ENCODE data around the gene SPRR5. TPM values are rescaled to one million over a fixed set of nuclear protein-coding genes. Genes with fewer than 3 reads are reported as not detected.

SPRR5 gene
- total and polyA plus RNA-seq, 2 of the 8 experiments (the other 6 are each of a cell fraction or from before 2014, with no cell fraction given): not detected

- Histone ChIP-seq H2AK5ac (ENCODE audit: low read depth, low read length) (no peak overlapping the region), H3K79me2 (ENCODE audit: control insufficient read depth in 1 of 2, insufficient read depth in 2 of 2, low read length in 2 of 2) (no peaks in the 10 kb centered on the region), H3K9ac (replicated peaks in 1 of 4; ENCODE audit: extremely low read depth in 1 of 4, low read depth in 3 of 4, low read length in 3 of 4) (no peak overlapping the region), H3K18ac (ENCODE audit: extremely low read depth, low read length) (no peak overlapping the region), H2BK120ac (replicated peaks; ENCODE audit: low read depth, low read length) (no peak overlapping the region), H2BK5ac (ENCODE audit: low read depth, low read length) (no peak overlapping the region), H2BK20ac (ENCODE audit: low read length) (no peak overlapping the region), H4K20me1 (replicated peaks in 1 of 2; ENCODE audit: control insufficient read depth in 1 of 2, insufficient read depth in 2 of 2, low read length in 2 of 2) (no peaks in the 10 kb centered on the region), H2BK12ac (ENCODE audit: low read depth, low read length) (no peak overlapping the region), H3K14ac (ENCODE audit: insufficient read length) (no peak overlapping the region), H3K23me2 (ENCODE audit: low read depth, low read length) (no peaks in the 10 kb centered on the region; the same call in 1 of the 2 replicates), H2BK15ac (ENCODE audit: low read length) (no peak overlapping the region), H3K36me3 (ENCODE audit: control insufficient read depth in 2 of 4, insufficient read depth in 4 of 4, low read length in 3 of 4) (no peaks in the 10 kb centered on the region), H3K23ac (ENCODE audit: insufficient read length) (no peak overlapping the region), H3K56ac (replicated peaks; ENCODE audit: insufficient read length, low read depth, low read length) (no peak overlapping the region), H3K4ac (replicated peaks; ENCODE audit: insufficient read length, low read depth, low read length) (no peak overlapping the region), H3K4me2 (ENCODE audit: insufficient read depth in 1 of 2, low read depth in 2 of 2, low read length in 2 of 2) (no peak overlapping the region), H4K8ac (ENCODE audit: extremely low read depth, insufficient read depth, low read length) (no peak overlapping the region), H3K4me3 (ENCODE audit: extremely low read depth in 1 of 4, insufficient read depth in 2 of 4, low read depth in 3 of 4, low read length in 4 of 4) (no peak overlapping the region), H3K9me3 (ENCODE audit: insufficient read depth in 2 of 2, low read depth in 1 of 2, low read length in 1 of 2) (no peaks in the 10 kb centered on the region; a peak in 1 of 4 replicates), H3K4me1 (replicated peaks in 1 of 4; ENCODE audit: control insufficient read depth in 3 of 4, insufficient read depth in 4 of 4, low read length in 3 of 4) (no peaks in the 10 kb centered on the region), H3K79me1 (ENCODE audit: low read depth, low read length) (no peaks in the 10 kb centered on the region), H3K27ac (ENCODE audit: low read depth, low read length) (no peak overlapping the region), H3K27me3 (replicated peaks in 1 of 4; ENCODE audit: control insufficient read depth in 3 of 4, extremely low read depth in 1 of 4, insufficient read depth in 3 of 4, low read length in 3 of 4) (no peaks in the 10 kb centered on the region), H4K5ac (ENCODE audit: insufficient read length, low read depth, low read length) (no peak overlapping the region), H2AFZ (ENCODE audit: low read length) (no peak overlapping the region; the same call in 1 of the 2 replicates), H4K91ac (replicated peaks; ENCODE audit: insufficient read length, low read length) (no peak overlapping the region)
- 80% methylated on average over 4 of the region's 4 CpGs; no CpG with 5 or more reads in 1 of the 2 experiments for WGBS, 2 experiments (ENCODE audit: extremely low coverage in 1 of 2, insufficient coverage in 1 of 2, insufficient read length in 1 of 2, insufficient replicate concordance in 2 of 2, low coverage in 1 of 2, low lambda C conversion rate in 2 of 2, missing lambda C conversion rate in 1 of 2)
- POLR2A ChIA-PET (ENCODE audit: partially characterized antibody): no interaction called here
- CTCF ChIA-PET (ENCODE audit: partially characterized antibody): interaction anchor here (1.8 kb wide), 1 partner anchor 209 kb away, joined by 6 read pairs; no protein-coding TSS in a partner anchor
- TF ChIP-seq CHD1 (IDR thresholded peaks at IDR 0.05; ENCODE audit: low read depth, low read length): no peak
- TF ChIP-seq ASH2L (IDR thresholded peaks at IDR 0.05; ENCODE audit: low read length): no peak
- no peak for TF ChIP-seq RNF2 (IDR thresholded peaks at IDR 0.05; ENCODE audit: borderline replicate concordance, low read depth, low read length, missing control alignments, poor library complexity, severe bottlenecking)
- no peak for TF ChIP-seq CREB1 (IDR thresholded peaks at IDR 0.05)
- no peak for DNase-seq (ENCODE audit: low read depth in 1 of 2, low spot score in 2 of 2)
- no peak for FAIRE-seq
Measured at GRCh38 chr1:152982076-152982475, 35.1 kb downstream of the SPRR5 start.

Measured in H1 (cell line).